Measurements from ENCODE around the gene RNASE12. TPM values are rescaled to one million over a fixed set of nuclear protein-coding genes. Genes with fewer than 3 reads are reported as not detected.

The RNASE12 gene
- total and polyA plus RNA-seq, 2 donors from 2014 or later: not detected

GRCh38 chr14:20550926-20551325, 40.2 kb downstream of the RNASE12 start:
- no peak overlapping the region for H3K9ac ChIP-seq (ENCODE audit: low read length in 3 of 3)
- H3K4me3 ChIP-seq (ENCODE audit: low read length in 3 of 3): no peak overlapping the region
- H3K27ac ChIP-seq (ENCODE audit: low read depth in 2 of 2, low read length in 2 of 2): no peak overlapping the region
- TF ChIP-seq, protein P1, sequence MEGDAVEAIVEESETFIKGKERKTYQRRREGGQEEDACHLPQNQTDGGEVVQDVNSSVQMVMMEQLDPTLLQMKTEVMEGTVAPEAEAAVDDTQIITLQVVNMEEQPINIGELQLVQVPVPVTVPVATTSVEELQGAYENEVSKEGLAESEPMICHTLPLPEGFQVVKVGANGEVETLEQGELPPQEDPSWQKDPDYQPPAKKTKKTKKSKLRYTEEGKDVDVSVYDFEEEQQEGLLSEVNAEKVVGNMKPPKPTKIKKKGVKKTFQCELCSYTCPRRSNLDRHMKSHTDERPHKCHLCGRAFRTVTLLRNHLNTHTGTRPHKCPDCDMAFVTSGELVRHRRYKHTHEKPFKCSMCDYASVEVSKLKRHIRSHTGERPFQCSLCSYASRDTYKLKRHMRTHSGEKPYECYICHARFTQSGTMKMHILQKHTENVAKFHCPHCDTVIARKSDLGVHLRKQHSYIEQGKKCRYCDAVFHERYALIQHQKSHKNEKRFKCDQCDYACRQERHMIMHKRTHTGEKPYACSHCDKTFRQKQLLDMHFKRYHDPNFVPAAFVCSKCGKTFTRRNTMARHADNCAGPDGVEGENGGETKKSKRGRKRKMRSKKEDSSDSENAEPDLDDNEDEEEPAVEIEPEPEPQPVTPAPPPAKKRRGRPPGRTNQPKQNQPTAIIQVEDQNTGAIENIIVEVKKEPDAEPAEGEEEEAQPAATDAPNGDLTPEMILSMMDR (IDR thresholded peaks at IDR 0.05; ENCODE audit: borderline replicate concordance, extremely low read depth, insufficient read depth): no peak
- H3K4me1 ChIP-seq (ENCODE audit: control insufficient read depth in 2 of 3, insufficient read depth in 2 of 3, low read depth in 1 of 3, low read length in 3 of 3): no peaks in the 10 kb centered on the region
- no peak for DNase-seq
- no peak for FAIRE-seq
- intact Hi-C loops (cut with DNase I): no loop called here
- no peaks in the 10 kb centered on the region for H3K9me3 ChIP-seq (ENCODE audit: control insufficient read depth in 2 of 3, insufficient read depth in 1 of 3, low read length in 3 of 3)
- H3K27me3 ChIP-seq (ENCODE audit: control insufficient read depth, insufficient read depth, low read length): no peaks in the 10 kb centered on the region
- H3K36me3 ChIP-seq (ENCODE audit: control insufficient read depth in 2 of 3, insufficient read depth in 3 of 3, low read length in 3 of 3): no peaks in the 10 kb centered on the region

- intact Hi-C loops (cut with DNase I): no loop called here
- no peak overlapping the region for H3K4me3 ChIP-seq (ENCODE audit: low read length in 3 of 3)
- H3K27me3 ChIP-seq (ENCODE audit: control insufficient read depth, insufficient read depth, low read length): no peaks in the 10 kb centered on the region
- DNase-seq (peak in 2 of 5 donors; percentile 13 to 14), FAIRE-seq (no peak)
- H3K9me3 ChIP-seq (ENCODE audit: control insufficient read depth in 2 of 3, insufficient read depth in 1 of 3, low read length in 3 of 3): no peaks in the 10 kb centered on the region
- no peak overlapping the region for H3K9ac ChIP-seq (ENCODE audit: low read length in 3 of 3)
- no peaks in the 10 kb centered on the region for H3K4me1 ChIP-seq (ENCODE audit: control insufficient read depth in 2 of 3, insufficient read depth in 2 of 3, low read depth in 1 of 3, low read length in 3 of 3)
- TF ChIP-seq, protein P1 (IDR thresholded peaks at IDR 0.05; ENCODE audit: borderline replicate concordance, extremely low read depth, insufficient read depth): no peak
- H3K27ac ChIP-seq (ENCODE audit: low read depth in 2 of 2, low read length in 2 of 2): no peak overlapping the region
- no peaks in the 10 kb centered on the region for H3K36me3 ChIP-seq (ENCODE audit: control insufficient read depth in 2 of 3, insufficient read depth in 3 of 3, low read length in 3 of 3)
Measured at GRCh38 chr14:20548414-20549158, 42.6 kb downstream of the RNASE12 start.

GRCh38 chr14:20546877-20547276, 44.3 kb downstream of the RNASE12 start:
- Histone ChIP-seq H3K36me3 (ENCODE audit: control insufficient read depth in 2 of 3, insufficient read depth in 3 of 3, low read length in 3 of 3) (no peaks in the 10 kb centered on the region), H3K27me3 (ENCODE audit: control insufficient read depth, insufficient read depth, low read length) (no peaks in the 10 kb centered on the region), H3K4me3 (ENCODE audit: low read length in 3 of 3) (no peak overlapping the region), H3K4me1 (ENCODE audit: control insufficient read depth in 2 of 3, insufficient read depth in 2 of 3, low read depth in 1 of 3, low read length in 3 of 3) (no peaks in the 10 kb centered on the region), H3K27ac (ENCODE audit: low read depth in 2 of 2, low read length in 2 of 2) (no peak overlapping the region), H3K9me3 (ENCODE audit: control insufficient read depth in 2 of 3, insufficient read depth in 1 of 3, low read length in 3 of 3) (no peaks in the 10 kb centered on the region), H3K9ac (ENCODE audit: low read length in 3 of 3) (no peak overlapping the region)
- FAIRE-seq (no peak), DNase-seq (no peak)
- intact Hi-C loops (cut with DNase I): no loop called here
- TF ChIP-seq, protein P1 (IDR thresholded peaks at IDR 0.05; ENCODE audit: borderline replicate concordance, extremely low read depth, insufficient read depth): no peak

Other genes with a start within 250 kb of the RNASE12 start
- 18.4 TPM for gene PARP2, start 247.7 kb downstream of the RNASE12 start, total RNA-seq
- 14.4 TPM for gene PARP2, start 247.7 kb downstream of the RNASE12 start, polyA plus RNA-seq (ENCODE audit: insufficient read depth, low read depth, low replicate concordance)
- gene TEP1, start 177.9 kb downstream of the RNASE12 start, total RNA-seq: 45.2 TPM
- 11.2 TPM for gene TEP1, start 177.9 kb downstream of the RNASE12 start, polyA plus RNA-seq (ENCODE audit: insufficient read depth, low read depth, low replicate concordance)
- 0.72 TPM for gene KLHL33, start 155.2 kb downstream of the RNASE12 start, total RNA-seq
- gene KLHL33, start 155.2 kb downstream of the RNASE12 start, polyA plus RNA-seq (ENCODE audit: insufficient read depth, low read depth, low replicate concordance): 0.24 TPM
- 32.4 TPM for gene OSGEP, start 136.6 kb downstream of the RNASE12 start, total RNA-seq
- gene OSGEP, start 136.6 kb downstream of the RNASE12 start, polyA plus RNA-seq (ENCODE audit: insufficient read depth, low read depth, low replicate concordance): 30.3 TPM
- gene APEX1, start 136.2 kb downstream of the RNASE12 start, total RNA-seq: 119 TPM
- gene APEX1, start 136.2 kb downstream of the RNASE12 start, polyA plus RNA-seq (ENCODE audit: insufficient read depth, low read depth, low replicate concordance): 109 TPM
- 35.7 TPM for gene PIP4P1, start 129.9 kb downstream of the RNASE12 start, total RNA-seq
- gene PIP4P1, start 129.9 kb downstream of the RNASE12 start, polyA plus RNA-seq (ENCODE audit: insufficient read depth, low read depth, low replicate concordance): 33.3 TPM
- gene PNP, start 122.0 kb downstream of the RNASE12 start, total RNA-seq: 80.7 TPM
- 183 TPM for gene PNP, start 122.0 kb downstream of the RNASE12 start, polyA plus RNA-seq (ENCODE audit: insufficient read depth, low read depth, low replicate concordance)
- gene RNASE10, start 85.8 kb downstream of the RNASE12 start, total RNA-seq: 0.57 TPM
- 0.69 TPM for gene RNASE10, start 85.8 kb downstream of the RNASE12 start, polyA plus RNA-seq (ENCODE audit: insufficient read depth, low read depth, low replicate concordance)
- not detected for gene RNASE9, start 30.3 kb downstream of the RNASE12 start, total RNA-seq
- gene RNASE9, start 30.3 kb downstream of the RNASE12 start, polyA plus RNA-seq (ENCODE audit: insufficient read depth, low read depth, low replicate concordance): not detected
- gene RNASE11, start 3.4 kb downstream of the RNASE12 start, total RNA-seq: not detected
- not detected for gene RNASE11, start 3.4 kb downstream of the RNASE12 start, polyA plus RNA-seq (ENCODE audit: insufficient read depth, low read depth, low replicate concordance)
- gene OR6S1, start 50.3 kb upstream of the RNASE12 start, total RNA-seq: not detected
- gene OR6S1, start 50.3 kb upstream of the RNASE12 start, polyA plus RNA-seq (ENCODE audit: insufficient read depth, low read depth, low replicate concordance): not detected
- 22.8 TPM for gene RNASE4, start 93.2 kb upstream of the RNASE12 start, total RNA-seq
- gene RNASE4, start 93.2 kb upstream of the RNASE12 start, polyA plus RNA-seq (ENCODE audit: insufficient read depth, low read depth, low replicate concordance): 40.4 TPM
- 19.4 TPM for gene ANG, start 97.4 kb upstream of the RNASE12 start, total RNA-seq
- gene ANG, start 97.4 kb upstream of the RNASE12 start, polyA plus RNA-seq (ENCODE audit: insufficient read depth, low read depth, low replicate concordance): 24.5 TPM
- not detected for gene EDDM3A, start 154.5 kb upstream of the RNASE12 start, total RNA-seq
- gene EDDM3A, start 154.5 kb upstream of the RNASE12 start, polyA plus RNA-seq (ENCODE audit: insufficient read depth, low read depth, low replicate concordance): 1.8 TPM
- gene EDDM3B, start 177.0 kb upstream of the RNASE12 start, total RNA-seq: not detected
- gene EDDM3B, start 177.0 kb upstream of the RNASE12 start, polyA plus RNA-seq (ENCODE audit: insufficient read depth, low read depth, low replicate concordance): not detected
- gene RNASE6, start 189.9 kb upstream of the RNASE12 start, total RNA-seq: 15.4 TPM
- 6.0 TPM for gene RNASE6, start 189.9 kb upstream of the RNASE12 start, polyA plus RNA-seq (ENCODE audit: insufficient read depth, low read depth, low replicate concordance)
- gene RNASE1, start 211.5 kb upstream of the RNASE12 start, total RNA-seq: 201 TPM
- 476 TPM for gene RNASE1, start 211.5 kb upstream of the RNASE12 start, polyA plus RNA-seq (ENCODE audit: insufficient read depth, low read depth, low replicate concordance)

Measured in kidney (tissue), 14 donors.